ENCODE measurements around the gene DCST1. TPM values are rescaled to one million over a fixed set of nuclear protein-coding genes. Genes with fewer than 3 reads are reported as not detected.

Gene DCST1
- total and polyA plus RNA-seq, 2 of the 13 experiments (the other 11 are each of a cell fraction or from before 2014, with no cell fraction given): 0.04 TPM; not detected in 1

GRCh38 chr1:155062702-155063411 lies 29.2 kb downstream of the DCST1 start (continued):
- no peak for TF ChIP-seq ZNF780A (CRISPR knock-in tag; IDR thresholded peaks at IDR 0.05)
- no peak for TF ChIP-seq ZFY (CRISPR knock-in tag; IDR thresholded peaks at IDR 0.05)
- TF ChIP-seq RXRB (CRISPR knock-in tag; IDR thresholded peaks at IDR 0.05; ENCODE audit: borderline replicate concordance): no peak
- TF ChIP-seq ZBTB37 (CRISPR knock-in tag; IDR thresholded peaks at IDR 0.05): no peak
- TF ChIP-seq ZNF784 (CRISPR knock-in tag; IDR thresholded peaks at IDR 0.05; ENCODE audit: borderline replicate concordance): no peak
- no peak for TF ChIP-seq ZNF460 (CRISPR knock-in tag; IDR thresholded peaks at IDR 0.05; ENCODE audit: borderline replicate concordance)
- no peak for TF ChIP-seq KLF6 (CRISPR knock-in tag; IDR thresholded peaks at IDR 0.05)
- no peak for TF ChIP-seq SOX6 (IDR thresholded peaks at IDR 0.05)
- TF ChIP-seq SOX6 (CRISPR knock-in tag; IDR thresholded peaks at IDR 0.05): peak; percentile 24; the same call in 1 of the 2 replicates
- no peak for TF ChIP-seq SMAD1 (CRISPR knock-in tag; IDR thresholded peaks at IDR 0.05; ENCODE audit: borderline replicate concordance, low read depth)
- TF ChIP-seq CBX1 (IDR thresholded peaks at IDR 0.05; ENCODE audit: low read depth): no peak
- no peak for TF ChIP-seq ZFP82 (CRISPR knock-in tag; IDR thresholded peaks at IDR 0.05; ENCODE audit: borderline replicate concordance)
- peak; percentile 34; the same call in 1 of the 2 replicates for TF ChIP-seq MTERF4 (CRISPR knock-in tag; IDR thresholded peaks at IDR 0.05)
- peak; percentile 8 for TF ChIP-seq ZEB1 (IDR thresholded peaks at IDR 0.05; ENCODE audit: insufficient replicate concordance, low read depth)
- no peak for TF ChIP-seq SNAPC4 (CRISPR knock-in tag; IDR thresholded peaks at IDR 0.05)
- no peak for TF ChIP-seq NFIC (IDR thresholded peaks at IDR 0.05; ENCODE audit: low read length)
- no peak for TF ChIP-seq NBN (conservative IDR thresholded peaks at IDR 0.05)
- TF ChIP-seq CHD4 (IDR thresholded peaks at IDR 0.05; ENCODE audit: borderline replicate concordance, low read length): no peak
- TF ChIP-seq ZSCAN30 (CRISPR knock-in tag; IDR thresholded peaks at IDR 0.05): no peak
- TF ChIP-seq MLLT10 (CRISPR knock-in tag; IDR thresholded peaks at IDR 0.05): no peak
- no peak for TF ChIP-seq RAD51 (IDR thresholded peaks at IDR 0.05; ENCODE audit: borderline replicate concordance)
